ENCODE results near the gene PCDHA2.
A peak's percentile ranks its signal among the peaks of the same experiment; 100 is the strongest.
"Not testable (repeated sequence)": the region's sequence is repeated elsewhere in the genome, so short reads cannot be mapped to it uniquely, and the experiment has no call there.

The PCDHA2 gene

GRCh38 chr5:140821375-140822280 lies 27.0 kb downstream of the PCDHA2 start, which contains the start of gene PCDHA5:
Gene PCDHA5, plus strand, starts transcription at chr5:140821613.
- peak; percentile 34 for DNase-seq (ENCODE audit: low read depth, low spot score)

GRCh38 chr5:140822281-140822629 lies 27.6 kb downstream of the PCDHA2 start:
- DNase-seq (ENCODE audit: low read depth, low spot score) = no peak

GRCh38 chr5:140822969-140823368 lies 28.3 kb downstream of the PCDHA2 start:
- not testable (repeated sequence) for DNase-seq (ENCODE audit: low read depth, low spot score)

GRCh38 chr5:140823475-140823874 lies 28.8 kb downstream of the PCDHA2 start:
- no peak for DNase-seq (ENCODE audit: low read depth, low spot score)

GRCh38 chr5:140827704-140828361 lies 33.2 kb downstream of the PCDHA2 start, which contains the start of gene PCDHA6:
Gene PCDHA6, plus strand, starts transcription at chr5:140827960. Its CDS starts 132 bp downstream, at chr5:140828092.
- DNase-seq (ENCODE audit: low read depth, low spot score) = no peak

GRCh38 chr5:140828362-140828737 lies 33.7 kb downstream of the PCDHA2 start:
- peak; percentile 19 for DNase-seq (ENCODE audit: low read depth, low spot score)

GRCh38 chr5:140829511-140830501 lies 35.2 kb downstream of the PCDHA2 start:
- DNase-seq (ENCODE audit: low read depth, low spot score) = not testable (repeated sequence)

GRCh38 chr5:140833993-140834392 lies 39.3 kb downstream of the PCDHA2 start, which contains the start of gene PCDHA7:
Gene PCDHA7, plus strand, starts transcription at chr5:140834269. Its CDS starts 115 bp downstream, at chr5:140834384.
- no peak for DNase-seq (ENCODE audit: low read depth, low spot score)

GRCh38 chr5:140834439-140835008 lies 39.9 kb downstream of the PCDHA2 start:
- peak; percentile 21 for DNase-seq (ENCODE audit: low read depth, low spot score)

- no peak for DNase-seq (ENCODE audit: low read depth, low spot score)
Observed at GRCh38 chr5:140835622-140836510, 41.2 kb downstream of the PCDHA2 start.

GRCh38 chr5:140840978-140841962 lies 46.6 kb downstream of the PCDHA2 start, which contains the start of gene PCDHA8:
Gene PCDHA8, plus strand, starts transcription at chr5:140841187. Its CDS starts 135 bp downstream, at chr5:140841322.
- peak; percentile 57 for DNase-seq (ENCODE audit: low read depth, low spot score)

- DNase-seq (ENCODE audit: low read depth, low spot score) = no peak
Observed at GRCh38 chr5:140842798-140843733, 48.4 kb downstream of the PCDHA2 start.

Measured in ELF-1 (cell line).